HG02759 (cell line): ENCODE measurements around the gene LOXL3.

Source experiments
- ATAC-seq: cut with Tn5 transposase; IDR thresholded peaks from one replicate; pipeline ENCODE4 v1.9.1; 2021; ENCODE audit warnings: mild to moderate bottlenecking, moderate library complexity; ENCODE audit not compliant: unreplicated experiment

The LOXL3 gene, protein sequence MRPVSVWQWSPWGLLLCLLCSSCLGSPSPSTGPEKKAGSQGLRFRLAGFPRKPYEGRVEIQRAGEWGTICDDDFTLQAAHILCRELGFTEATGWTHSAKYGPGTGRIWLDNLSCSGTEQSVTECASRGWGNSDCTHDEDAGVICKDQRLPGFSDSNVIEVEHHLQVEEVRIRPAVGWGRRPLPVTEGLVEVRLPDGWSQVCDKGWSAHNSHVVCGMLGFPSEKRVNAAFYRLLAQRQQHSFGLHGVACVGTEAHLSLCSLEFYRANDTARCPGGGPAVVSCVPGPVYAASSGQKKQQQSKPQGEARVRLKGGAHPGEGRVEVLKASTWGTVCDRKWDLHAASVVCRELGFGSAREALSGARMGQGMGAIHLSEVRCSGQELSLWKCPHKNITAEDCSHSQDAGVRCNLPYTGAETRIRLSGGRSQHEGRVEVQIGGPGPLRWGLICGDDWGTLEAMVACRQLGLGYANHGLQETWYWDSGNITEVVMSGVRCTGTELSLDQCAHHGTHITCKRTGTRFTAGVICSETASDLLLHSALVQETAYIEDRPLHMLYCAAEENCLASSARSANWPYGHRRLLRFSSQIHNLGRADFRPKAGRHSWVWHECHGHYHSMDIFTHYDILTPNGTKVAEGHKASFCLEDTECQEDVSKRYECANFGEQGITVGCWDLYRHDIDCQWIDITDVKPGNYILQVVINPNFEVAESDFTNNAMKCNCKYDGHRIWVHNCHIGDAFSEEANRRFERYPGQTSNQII

GRCh38 chr2:74553892-74554819 lies at the start of gene LOXL3, which contains the start of gene DOK1:
Gene LOXL3, minus strand, starts transcription at chr2:74553942. Its CDS starts 1,308 bp downstream, at chr2:74552634.
Gene DOK1, plus strand, starts transcription at chr2:74554720. Its CDS starts 35 bp downstream, at chr2:74554755.
- ATAC-seq = peak; percentile 63

DNA sequence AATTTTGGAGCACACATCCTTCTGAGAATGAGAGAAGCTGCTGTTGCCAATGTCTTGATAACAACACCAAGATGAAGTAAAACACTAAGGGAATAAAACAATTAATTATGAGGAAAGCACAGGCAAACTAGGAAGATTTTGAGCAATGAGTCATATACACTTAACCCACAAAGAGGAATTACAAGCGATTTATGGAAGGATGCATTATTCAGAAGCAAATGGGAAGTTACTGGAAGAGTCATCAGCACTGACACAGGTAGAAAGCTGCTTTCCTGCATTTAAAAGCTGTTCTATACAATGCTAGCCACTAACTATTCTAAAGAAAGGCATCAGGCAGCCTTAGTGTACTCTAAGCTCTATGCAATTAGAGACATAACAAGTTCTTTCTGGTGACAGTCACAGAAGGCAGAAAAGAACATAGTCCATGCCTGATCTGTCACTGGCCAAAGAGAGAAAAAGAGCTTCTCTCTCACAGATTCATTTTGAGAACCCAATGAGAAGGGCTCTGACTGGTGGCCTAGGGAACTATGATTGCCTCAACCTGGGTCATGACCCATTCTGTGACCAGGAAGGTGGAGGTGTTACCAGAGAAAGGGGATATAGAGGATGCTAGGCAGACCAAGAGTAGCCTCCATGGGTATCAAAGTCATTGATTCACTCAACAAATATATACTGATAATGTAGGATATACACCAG lies 49.0 kb upstream of the LOXL3 start:
- no peak for ATAC-seq

GRCh38 chr2:74599676-74600075 lies 45.9 kb upstream of the LOXL3 start:
- no peak for ATAC-seq

DNA sequence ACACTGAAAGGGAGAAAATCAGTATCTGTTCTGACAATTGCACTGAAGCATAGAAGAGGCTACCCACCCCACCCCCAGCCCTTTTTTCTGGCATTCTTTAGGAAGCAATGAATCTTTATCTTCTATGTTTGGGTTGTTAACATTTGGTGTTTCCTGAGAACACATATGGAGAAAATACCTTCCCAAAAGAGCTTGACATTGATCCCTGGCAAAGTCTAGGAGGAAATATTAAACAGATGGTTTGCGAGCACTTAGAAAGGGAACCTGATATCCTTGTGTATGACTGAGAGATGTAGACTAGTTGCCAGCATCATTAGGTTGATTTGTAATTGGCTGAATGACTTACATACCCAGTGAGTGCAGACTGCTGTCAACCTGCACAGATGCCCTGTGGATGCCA lies 43.7 kb upstream of the LOXL3 start:
- no peak for ATAC-seq

DNA sequence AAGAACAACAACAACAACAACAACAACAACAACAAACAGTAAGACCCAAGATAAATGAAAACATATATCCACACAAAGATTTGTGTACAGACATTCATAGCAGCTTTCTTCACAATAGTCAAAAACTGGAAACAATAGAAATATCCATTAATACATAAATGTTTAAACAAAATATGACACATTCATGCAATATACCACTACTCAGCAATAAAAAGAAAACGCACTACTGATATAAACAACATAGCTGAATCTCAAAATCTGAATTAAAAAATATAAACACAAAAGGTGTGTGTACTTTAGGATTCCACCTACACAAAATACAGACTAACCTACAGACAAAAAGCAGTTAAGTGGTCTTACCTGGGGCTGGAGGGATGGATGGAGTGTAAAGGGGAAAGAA lies 42.8 kb upstream of the LOXL3 start:
- no peak for ATAC-seq

DNA sequence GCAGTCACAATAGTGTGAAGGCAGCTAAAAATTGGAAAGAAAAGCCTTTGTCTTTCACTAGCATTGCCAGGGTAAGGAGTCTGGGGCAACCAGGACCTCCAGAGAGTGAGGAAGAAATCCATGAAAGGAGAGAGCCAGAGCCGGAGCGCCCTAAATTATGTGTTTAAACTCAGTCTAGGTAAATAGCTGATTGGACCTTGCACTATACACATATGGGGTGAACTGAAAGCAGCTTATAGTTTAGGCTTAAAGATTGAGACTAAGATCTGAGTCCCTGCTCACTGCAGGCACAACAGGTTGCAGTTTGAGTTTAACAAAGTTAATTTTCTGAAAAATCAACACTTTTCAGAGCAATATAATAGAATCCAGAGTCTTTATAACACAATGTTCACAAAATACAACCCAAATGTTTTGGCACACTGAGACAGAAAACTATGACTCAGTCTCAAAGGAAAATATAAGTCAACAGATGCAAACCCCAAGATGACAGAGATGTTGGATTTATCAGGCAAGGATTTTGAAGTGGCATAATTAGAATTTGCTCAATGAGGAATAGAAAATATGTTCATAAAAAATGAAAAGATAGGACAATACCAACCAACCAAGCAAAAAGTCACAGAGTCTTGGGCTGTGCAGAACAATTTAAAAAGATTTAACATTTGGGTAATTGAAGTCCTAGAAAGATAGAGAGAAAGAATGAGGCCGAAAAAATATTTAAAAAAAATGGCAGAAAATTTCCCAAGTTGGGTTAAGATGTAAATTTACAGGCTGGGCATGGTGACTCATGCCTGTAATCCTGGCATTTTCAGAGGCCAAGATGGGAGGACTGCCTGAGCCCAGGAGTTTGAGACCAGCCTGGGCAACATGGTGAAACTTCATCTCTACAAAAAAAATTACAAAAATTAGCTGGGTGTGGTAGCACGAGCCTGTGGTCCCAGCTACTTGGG lies 40.4 kb upstream of the LOXL3 start:
- no peak for ATAC-seq

- ATAC-seq = no peak
Observed at GRCh38 chr2:74588664-74589063, 34.9 kb upstream of the LOXL3 start.

DNA sequence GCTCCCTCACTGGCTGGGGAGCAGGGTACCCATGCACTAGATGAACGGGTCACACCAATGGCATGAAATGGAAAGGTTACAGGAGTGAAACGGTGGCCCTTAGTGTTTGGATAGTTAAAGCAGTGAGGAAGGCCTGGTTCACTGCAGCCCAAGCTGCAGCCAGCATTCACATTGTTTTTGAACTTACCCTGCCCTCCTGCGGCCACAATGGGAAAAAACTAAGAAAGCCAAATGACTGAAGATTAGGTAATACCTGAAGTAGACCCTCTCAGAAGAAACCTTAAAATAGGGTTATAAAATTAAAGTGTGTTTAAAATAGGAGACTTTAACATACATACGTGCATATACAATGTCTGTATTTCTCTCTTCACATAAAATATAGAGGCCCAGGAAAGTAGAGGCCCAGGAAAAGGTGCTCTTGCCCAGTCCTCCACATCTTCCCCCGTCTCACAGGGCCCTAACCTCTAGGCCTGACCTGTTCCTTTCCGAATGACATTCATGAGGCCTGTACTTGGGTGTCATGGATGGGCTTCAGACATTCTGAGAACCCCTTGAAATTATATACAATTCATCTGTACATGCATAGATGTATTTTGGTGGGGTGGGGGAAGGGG lies 34.0 kb upstream of the LOXL3 start:
- peak; percentile 72 for ATAC-seq

DNA sequence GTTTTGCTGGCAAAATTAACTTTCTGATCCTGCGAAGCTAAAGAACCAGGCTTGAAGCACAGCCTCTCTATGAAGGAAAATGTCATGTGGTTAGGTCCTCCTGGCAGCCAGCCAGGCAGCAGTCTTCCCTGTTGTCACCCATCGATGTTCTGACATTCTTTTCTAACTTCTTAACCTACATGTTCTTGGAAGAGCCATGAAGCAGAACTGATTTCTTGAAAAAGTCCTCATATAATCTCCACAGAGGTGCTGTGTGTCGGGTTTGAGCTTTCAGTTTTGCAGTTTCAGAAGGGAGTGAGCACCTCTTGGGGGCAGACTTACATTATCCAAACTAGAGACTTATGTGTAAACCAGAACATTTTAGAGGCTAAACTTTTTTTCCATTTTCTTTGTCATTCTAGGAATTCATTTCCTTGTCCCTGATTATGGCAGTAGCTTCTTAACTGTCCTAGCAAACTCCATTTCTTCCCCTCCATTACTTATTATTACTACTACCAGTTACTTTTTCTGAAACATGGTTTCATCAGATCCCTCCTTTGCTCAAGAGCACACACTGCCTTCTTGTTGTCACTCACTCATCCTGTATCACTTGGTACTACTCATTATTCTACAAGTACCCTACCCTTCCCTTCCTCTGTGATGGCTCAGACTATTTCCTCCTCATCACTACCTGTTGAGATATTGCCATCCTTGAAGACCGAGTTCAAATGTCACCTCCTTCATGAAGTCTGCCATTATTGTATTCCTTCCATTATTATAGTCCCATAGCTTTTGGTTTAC lies 31.9 kb upstream of the LOXL3 start:
- peak; percentile 51 for ATAC-seq

DNA sequence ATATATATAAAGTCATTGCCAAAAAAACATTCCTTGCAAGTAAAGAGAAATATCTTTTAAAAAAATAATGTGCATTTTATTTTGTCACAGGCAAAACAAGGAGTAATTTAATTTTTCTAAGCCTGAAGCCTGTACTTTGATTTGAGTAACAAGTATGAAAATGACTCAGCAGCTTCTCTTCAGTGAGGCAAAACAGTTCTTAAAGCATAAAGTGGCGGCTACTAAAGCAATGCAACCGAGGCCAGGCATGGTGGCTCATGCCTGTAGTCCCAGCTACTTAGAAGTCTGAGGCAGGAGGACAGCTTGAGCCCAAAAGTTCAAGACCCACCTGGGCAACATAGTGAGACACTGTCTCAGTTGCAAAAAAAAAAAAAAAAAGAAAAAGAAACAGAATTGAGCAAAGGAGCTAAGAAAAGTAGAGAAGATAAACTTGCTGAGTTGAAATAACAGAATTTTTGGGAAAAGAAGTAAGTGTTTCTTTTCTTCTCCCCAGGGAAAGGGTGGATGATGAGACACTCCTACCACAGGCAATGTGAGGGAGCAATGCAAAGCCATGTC lies 30.4 kb upstream of the LOXL3 start:
- ATAC-seq = peak; percentile 60

DNA sequence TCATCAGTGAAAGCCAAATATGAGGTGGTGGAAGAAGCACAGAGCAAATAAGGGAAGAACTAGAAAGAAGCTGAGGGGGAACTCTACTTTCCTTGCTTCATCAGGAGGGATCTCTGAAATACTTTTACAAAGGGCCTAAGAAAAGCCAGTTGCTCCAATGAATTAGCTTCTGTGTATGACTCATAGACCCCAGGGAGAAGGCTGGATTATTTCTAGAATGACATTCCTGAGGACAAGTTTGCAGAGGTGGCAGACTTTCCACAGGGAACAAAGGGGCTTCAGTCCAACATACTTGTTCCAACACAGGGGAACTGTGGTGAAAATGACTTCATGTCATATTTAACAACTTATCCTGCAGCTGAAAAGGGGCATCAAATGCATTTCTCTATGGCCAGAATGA lies 29.8 kb upstream of the LOXL3 start:
- no peak for ATAC-seq

DNA sequence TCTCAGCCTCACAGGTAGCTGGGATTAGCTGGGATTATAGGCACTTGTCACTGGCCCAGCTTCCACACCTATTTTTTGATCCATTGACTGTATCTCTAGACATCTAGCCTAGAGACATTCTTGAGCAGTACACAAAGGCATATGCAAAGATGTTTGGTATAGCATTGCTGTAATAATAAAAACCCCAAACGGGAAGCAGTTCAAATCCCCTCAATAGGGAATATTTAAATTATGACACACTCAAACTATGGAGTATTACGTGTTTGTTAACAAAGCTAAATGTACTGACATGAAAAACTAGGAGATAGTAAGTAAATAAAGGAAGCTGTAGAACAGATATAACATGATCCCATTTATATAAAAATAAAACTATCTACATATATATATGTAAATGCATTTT lies 28.4 kb upstream of the LOXL3 start:
- ATAC-seq = no peak

GRCh38 chr2:74581463-74581862 lies 27.7 kb upstream of the LOXL3 start:
- ATAC-seq = no peak

- no peak for ATAC-seq
Observed at GRCh38 chr2:74578408-74578807, 24.7 kb upstream of the LOXL3 start.

DNA sequence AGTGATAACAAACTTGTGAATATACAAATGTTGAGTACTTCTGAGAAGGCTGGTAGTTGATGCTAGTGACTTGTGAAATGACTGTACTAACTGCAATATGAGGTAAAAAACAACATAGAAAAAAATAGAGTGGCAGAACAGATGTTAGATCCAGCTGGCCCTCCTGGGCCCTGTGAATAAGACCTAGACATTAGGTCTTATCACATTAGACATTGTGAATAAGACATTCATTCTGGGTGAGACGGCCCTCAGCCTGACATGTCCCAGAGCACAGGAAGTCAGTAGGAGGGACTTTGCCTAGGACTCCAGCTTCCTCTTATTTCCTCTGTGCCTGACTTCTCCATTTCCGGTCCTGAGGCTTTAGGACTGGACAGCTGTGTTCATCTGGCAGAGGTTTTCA lies 23.7 kb upstream of the LOXL3 start:
- peak; percentile 53 for ATAC-seq

- ATAC-seq = no peak
Observed at GRCh38 chr2:74576863-74577229, 23.1 kb upstream of the LOXL3 start.

GRCh38 chr2:74576211-74576862 lies 22.6 kb upstream of the LOXL3 start:
- ATAC-seq = no peak
